ENCODE measurements around the gene CWC25. TPM values are rescaled to one million over a fixed set of nuclear protein-coding genes. Genes with fewer than 3 reads are reported as not detected.
A peak's percentile ranks its signal among the peaks of the same experiment; 100 is the strongest.

The CWC25 gene
- total and polyA plus RNA-seq, 11 donors: 6.7 to 11.1 (median 8.5) TPM

DNA sequence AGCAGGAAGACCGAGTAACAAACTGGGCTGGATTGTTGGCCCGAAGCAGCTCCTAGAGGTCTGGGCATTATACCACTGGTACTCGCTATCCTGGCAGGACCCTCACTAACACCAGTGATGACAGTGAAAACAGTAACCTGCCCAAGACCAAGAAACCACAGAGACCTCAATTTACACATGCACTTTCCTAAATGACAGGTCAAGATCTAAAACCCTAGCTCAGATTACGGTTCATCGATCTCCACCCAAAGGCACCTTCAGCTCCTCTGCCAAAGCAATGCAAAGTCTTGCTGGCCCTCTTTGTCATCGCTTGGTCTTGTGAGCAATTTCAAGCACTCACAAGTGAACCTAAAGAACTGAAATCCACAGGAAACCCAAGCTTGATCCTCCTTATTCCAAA lies 27.3 kb downstream of the CWC25 start:
- H3K4me1 ChIP-seq: peaks cover 6 to 42% (median 27%) of the 10 kb centered on the region in 12 donors

GRCh38 chr17:38797158-38797490 lies 28.0 kb downstream of the CWC25 start:
- H3K27ac ChIP-seq: peak overlapping the region in 2 of 12 donors; percentile 98 to 100
- peak overlapping the region in 7 of 12 donors; percentile 2 to 98 (median 91) for H3K4me3 ChIP-seq
- peaks cover 0 to 39% (median 35%) of the 10 kb centered on the region in 9 donors for H3K36me3 ChIP-seq
- DNase-seq (no peak), ATAC-seq (no peak)
- H3K4me1 ChIP-seq: peaks cover 6 to 42% (median 27%) of the 10 kb centered on the region in 12 donors
- H3K9me3 ChIP-seq: no peaks in the 10 kb centered on the region
- no peak for TF ChIP-seq POLR2A (IDR thresholded peaks at IDR 0.05)
- TF ChIP-seq, protein P1, sequence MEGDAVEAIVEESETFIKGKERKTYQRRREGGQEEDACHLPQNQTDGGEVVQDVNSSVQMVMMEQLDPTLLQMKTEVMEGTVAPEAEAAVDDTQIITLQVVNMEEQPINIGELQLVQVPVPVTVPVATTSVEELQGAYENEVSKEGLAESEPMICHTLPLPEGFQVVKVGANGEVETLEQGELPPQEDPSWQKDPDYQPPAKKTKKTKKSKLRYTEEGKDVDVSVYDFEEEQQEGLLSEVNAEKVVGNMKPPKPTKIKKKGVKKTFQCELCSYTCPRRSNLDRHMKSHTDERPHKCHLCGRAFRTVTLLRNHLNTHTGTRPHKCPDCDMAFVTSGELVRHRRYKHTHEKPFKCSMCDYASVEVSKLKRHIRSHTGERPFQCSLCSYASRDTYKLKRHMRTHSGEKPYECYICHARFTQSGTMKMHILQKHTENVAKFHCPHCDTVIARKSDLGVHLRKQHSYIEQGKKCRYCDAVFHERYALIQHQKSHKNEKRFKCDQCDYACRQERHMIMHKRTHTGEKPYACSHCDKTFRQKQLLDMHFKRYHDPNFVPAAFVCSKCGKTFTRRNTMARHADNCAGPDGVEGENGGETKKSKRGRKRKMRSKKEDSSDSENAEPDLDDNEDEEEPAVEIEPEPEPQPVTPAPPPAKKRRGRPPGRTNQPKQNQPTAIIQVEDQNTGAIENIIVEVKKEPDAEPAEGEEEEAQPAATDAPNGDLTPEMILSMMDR (IDR thresholded peaks at IDR 0.05): no peak
- WGBS, 4 donors: 66 to 82% (median 79%) methylated on average over 5 of the region's 5 CpGs
- intact Hi-C loops (cut with DNase I): loop anchor here in 2 of 10 donors (5.0 kb wide), 1 partner anchor 45 kb away; the partner anchor contains the start of gene PSMB3 (in 2 of the 2)
- no peaks in the 10 kb centered on the region for H3K27me3 ChIP-seq

More for the DNA sequence above, 27.3 kb downstream of the CWC25 start:
- no peak for TF ChIP-seq POLR2A (IDR thresholded peaks at IDR 0.05)
- TF ChIP-seq, protein P1 (IDR thresholded peaks at IDR 0.05): no peak
- no peak for ATAC-seq
- 73 to 80% (median 78%) methylated on average over 6 of the region's 6 CpGs for WGBS, 4 donors
- H3K27me3 ChIP-seq: no peaks in the 10 kb centered on the region
- H3K36me3 ChIP-seq: peaks cover 0 to 41% (median 37%) of the 10 kb centered on the region in 9 donors
- peak overlapping the region in 10 of 12 donors; percentile 2 to 98 (median 84) for H3K4me3 ChIP-seq
- H3K9me3 ChIP-seq: no peaks in the 10 kb centered on the region
- DNase-seq: no peak
- intact Hi-C loops (cut with DNase I): loop anchor here in 5 of 10 donors (2.0 to 5.0 kb wide), 2 partner anchors 45 to 46 kb away; partner anchors contain the start of gene PSMB3 (in 5 of the 5)
- peak overlapping the region in 10 of 12 donors; percentile 15 to 100 (median 98) for H3K27ac ChIP-seq

GRCh38 chr17:38796451-38797157 lies 28.5 kb downstream of the CWC25 start:
- peak overlapping the region in 2 of 12 donors; percentile 10 to 100 for H3K27ac ChIP-seq
- WGBS, 4 donors: 54 to 72% (median 64%) methylated on average over 5 of the region's 5 CpGs

GRCh38 chr17:38794221-38794620 lies 30.9 kb downstream of the CWC25 start:
- ATAC-seq (no peak), DNase-seq (no peak)
- H3K9me3 ChIP-seq: no peaks in the 10 kb centered on the region
- 94 to 97% (median 95%) methylated on average over 5 of the region's 5 CpGs for WGBS, 4 donors
- intact Hi-C loops (cut with DNase I): no loop called here
- H3K4me3 ChIP-seq: no peak overlapping the region
- H3K27me3 ChIP-seq: no peaks in the 10 kb centered on the region
- peaks cover 6 to 50% (median 38%) of the 10 kb centered on the region in 12 donors for H3K4me1 ChIP-seq
- TF ChIP-seq, protein P1 (IDR thresholded peaks at IDR 0.05): no peak
- TF ChIP-seq POLR2A (IDR thresholded peaks at IDR 0.05): no peak
- H3K36me3 ChIP-seq: peaks cover 0 to 33% (median 24%) of the 10 kb centered on the region in 9 donors
- H3K27ac ChIP-seq: no peak overlapping the region

More at GRCh38 chr17:38796451-38797157, 28.5 kb downstream of the CWC25 start:
- no peak for TF ChIP-seq POLR2A (IDR thresholded peaks at IDR 0.05)
- TF ChIP-seq, protein P1 (IDR thresholded peaks at IDR 0.05): no peak
- Histone ChIP-seq H3K27me3 (no peaks in the 10 kb centered on the region), H3K4me3 (peak overlapping the region in 2 of 12 donors; percentile 77 to 98), H3K9me3 (no peaks in the 10 kb centered on the region), H3K36me3 (peaks cover 0 to 36% (median 31%) of the 10 kb centered on the region in 9 donors), H3K4me1 (peaks cover 6 to 42% (median 27%) of the 10 kb centered on the region in 12 donors)
- ATAC-seq: no peak
- DNase-seq: no peak
- intact Hi-C loops (cut with DNase I): loop anchor here in 2 of 10 donors (5.0 kb wide), 1 partner anchor 44 kb away; the partner anchor contains the start of gene PSMB3 (in 2 of the 2)

Data from heart left ventricle (tissue), 16 donors.